Activated CD4-positive, alpha-beta T cell treated with anti-CD3 and anti-CD28 coated beads, Interleukin-2, Interleukin-6, amounts not matched to agents 100 ng/mL and 50 ng/mL, durations not matched to agents 16 hours and 8 hours (primary cell): Measurements from ENCODE around the gene DUSP16.
A peak's percentile ranks its signal among the peaks of the same experiment; 100 is the strongest.
"Not testable (repeated sequence)": the region's sequence is repeated elsewhere in the genome, so short reads cannot be mapped to it uniquely, and the experiment has no call there.

Experiments
- DNase-seq: peaks from one replicate; pipeline ENCODE4 v3.0.0-alpha.2; 2020

DUSP16 gene

DNA sequence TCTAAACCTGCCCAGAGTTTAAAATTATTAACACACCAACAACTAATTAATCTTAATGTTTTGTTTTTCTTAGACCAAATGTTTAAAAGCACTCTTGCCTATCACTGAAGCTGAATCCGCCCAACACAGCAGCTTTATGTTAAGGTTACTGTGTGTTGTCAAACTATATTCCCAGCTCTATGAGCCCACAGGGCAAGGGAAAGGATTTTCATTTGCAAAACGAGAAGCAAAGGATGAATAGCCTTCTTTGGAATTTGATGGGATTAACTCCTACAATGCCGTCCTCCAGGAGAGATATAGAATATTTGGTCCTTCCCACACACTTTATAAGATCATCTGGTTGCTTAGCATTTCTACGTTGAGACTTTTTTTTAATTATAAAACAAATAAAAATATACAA lies 43.7 kb downstream of the DUSP16 start:
- DNase-seq, result no peak

DNA sequence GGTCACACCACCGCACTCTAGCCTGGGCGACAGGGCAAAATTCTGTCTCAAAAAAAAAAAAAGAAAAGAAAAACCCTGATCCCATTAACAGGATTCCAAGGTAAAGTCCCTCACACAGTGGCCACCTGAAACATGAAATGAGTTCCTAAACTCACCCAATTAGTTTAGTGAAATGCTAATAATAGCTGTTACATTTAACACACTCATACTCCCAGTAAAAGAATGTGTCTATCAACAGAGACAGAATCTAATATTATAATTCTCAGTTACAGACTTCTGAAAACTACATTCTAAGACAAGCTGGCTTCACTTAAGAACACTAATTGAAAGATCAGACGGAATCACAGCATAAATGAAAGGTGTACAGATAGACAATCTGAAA lies 44.2 kb downstream of the DUSP16 start:
- no peak for DNase-seq

GRCh38 chr12:12513416-12514006 lies 49.2 kb downstream of the DUSP16 start:
- no peak for DNase-seq

DNA sequence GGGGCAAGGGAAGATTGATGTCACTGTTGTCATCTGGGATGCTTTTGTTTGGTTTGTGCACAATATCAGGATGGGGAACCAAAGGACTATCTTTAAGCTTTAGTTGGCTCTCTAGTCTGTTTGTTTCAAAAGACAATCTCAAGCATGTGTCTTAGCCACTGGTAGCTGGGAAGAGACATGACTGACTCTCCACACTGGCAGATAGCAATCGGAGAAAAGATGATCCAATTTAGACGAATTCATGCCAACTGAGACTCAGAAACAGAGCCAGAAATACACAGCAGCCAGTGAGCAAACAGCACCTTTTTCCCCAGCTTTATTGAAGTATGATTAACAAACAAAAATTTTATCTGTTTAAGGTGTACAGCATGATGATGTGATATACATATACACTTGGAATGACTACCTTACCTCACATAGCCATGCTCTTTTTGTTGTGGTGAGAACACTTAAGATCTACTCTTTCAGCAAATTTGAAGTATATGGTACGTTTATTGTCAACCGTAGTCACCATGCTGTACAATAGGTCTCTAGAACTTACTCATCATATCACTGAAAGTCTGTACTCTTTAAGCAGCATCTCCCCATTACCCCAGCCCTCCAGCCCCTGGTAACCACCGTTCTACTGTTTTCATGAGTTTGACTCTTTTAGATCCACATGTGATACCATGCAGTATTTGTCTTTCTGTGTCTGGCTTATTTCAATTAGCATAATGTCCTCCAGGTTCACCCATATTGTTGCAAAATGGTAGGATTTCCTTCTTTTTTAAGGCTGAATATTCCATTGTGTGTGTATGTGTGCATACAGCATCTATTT lies 50.6 kb downstream of the DUSP16 start:
- DNase-seq, result peak; percentile 47

- no peak for DNase-seq
Measured at GRCh38 chr12:12511021-12511783, 51.5 kb downstream of the DUSP16 start.

DNA sequence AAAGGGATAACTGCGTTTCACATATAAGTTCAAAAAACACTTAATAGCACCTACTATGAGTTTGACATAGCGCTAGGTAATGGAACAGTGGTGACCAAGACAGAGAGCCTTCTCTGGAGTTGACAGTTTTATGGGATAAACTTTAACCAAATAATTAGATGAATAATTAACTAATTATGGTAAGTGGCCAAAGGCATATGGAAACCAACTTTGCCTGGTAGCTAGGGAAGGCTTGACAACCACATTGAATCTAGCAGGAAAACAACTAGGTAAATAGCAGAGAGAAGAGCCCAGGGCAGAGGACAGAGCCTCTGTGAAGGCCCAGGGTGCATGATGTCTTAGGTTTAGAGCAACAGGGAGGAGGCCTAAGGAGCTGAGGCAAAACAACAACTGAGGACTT lies 52.1 kb downstream of the DUSP16 start:
- no peak for DNase-seq

GRCh38 chr12:12510141-12510540 lies 52.5 kb downstream of the DUSP16 start:
- no peak for DNase-seq

DNA sequence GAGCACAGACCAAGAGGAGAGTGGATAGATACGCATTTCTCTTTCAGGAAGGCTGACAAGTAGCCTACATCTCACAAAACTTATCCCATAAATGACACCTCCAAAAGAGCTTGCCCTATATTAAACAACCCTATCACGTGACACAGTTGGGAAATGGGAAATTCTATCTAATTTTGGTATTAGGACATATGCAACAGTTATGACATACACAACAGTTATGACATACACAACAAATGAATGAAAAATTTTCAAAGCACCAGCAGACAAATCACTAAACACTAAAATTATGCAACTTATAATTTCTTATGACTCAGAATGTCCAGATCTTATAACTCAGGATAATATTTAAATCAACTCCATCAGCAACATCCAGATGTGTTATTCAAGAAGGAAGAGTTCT lies 54.1 kb downstream of the DUSP16 start:
- no peak for DNase-seq

GRCh38 chr12:12507121-12507520 lies 55.5 kb downstream of the DUSP16 start:
- no peak for DNase-seq

DNA sequence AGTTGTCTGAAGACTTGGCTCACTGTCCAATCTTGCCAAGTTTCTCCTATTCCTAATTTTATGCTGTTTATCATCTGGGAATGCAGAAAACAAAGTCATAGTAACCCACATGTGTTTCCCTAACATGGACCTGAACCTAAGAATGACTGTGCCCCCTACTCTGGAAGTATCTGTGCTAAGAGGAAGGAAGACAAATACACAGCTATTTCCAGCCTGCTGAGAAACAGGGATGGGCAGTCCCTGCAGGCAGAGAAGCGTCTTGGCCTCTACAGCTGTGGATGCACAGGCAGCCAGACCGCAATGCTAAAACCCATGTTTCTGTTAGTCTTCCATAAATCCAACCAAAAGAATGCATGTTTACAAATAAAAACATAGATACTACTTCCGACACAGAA lies 56.2 kb downstream of the DUSP16 start:
- no peak for DNase-seq

- DNase-seq, result peak; percentile 70
Measured at GRCh38 chr12:12505544-12506495, 56.8 kb downstream of the DUSP16 start.

GRCh38 chr12:12503384-12504078 lies 59.1 kb downstream of the DUSP16 start:
- DNase-seq, result peak; percentile 59

DNA sequence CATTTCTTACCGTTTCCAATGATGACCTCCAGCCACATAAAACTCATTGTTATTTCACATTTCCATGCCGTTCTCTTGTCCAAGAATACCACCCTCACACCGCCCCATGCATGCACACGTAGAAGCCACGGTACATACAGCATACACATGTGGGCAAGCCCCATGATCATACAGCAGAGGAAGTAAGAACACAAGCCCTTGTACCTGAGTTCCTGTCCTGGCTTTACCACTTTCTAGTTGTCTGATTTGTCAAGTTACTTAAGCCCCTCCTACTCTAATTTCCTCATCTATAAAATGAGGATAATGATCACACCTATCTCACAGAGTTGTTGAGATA lies 59.9 kb downstream of the DUSP16 start:
- no peak for DNase-seq

DNA sequence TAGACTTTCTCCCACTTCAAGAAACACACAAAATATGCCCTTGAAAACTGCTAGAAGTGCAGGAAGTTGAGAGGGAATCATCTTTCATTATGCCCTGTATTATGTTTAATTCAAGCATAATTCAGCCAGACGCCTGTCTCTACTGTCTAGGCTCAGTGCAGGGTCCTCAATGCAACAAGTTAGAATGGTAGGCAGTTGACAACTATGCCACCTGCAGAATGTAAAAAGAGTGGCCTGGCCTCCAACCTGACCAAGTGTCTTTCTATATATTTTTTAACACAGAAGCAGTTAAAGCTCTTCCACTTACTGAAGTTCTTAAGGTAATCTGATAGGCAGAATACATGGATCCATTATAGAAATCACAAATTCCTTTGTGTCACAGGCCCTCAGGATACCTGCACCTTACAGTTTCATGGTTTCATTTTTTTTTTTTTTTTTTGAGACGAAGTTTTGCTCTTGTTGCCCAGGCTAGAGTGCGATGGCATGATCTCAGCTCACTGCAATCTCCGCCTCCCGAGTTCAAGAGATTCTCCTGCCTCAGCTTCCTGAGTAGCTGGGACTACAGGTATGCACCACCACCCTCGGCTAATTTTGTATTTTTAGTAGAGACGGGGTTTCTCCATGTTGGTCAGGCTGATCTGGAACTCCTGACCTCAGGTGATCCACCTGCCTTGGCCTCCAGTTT lies 60.4 kb downstream of the DUSP16 start:
- not testable (repeated sequence) for DNase-seq

GRCh38 chr12:12501121-12501520 lies 61.5 kb downstream of the DUSP16 start:
- no peak for DNase-seq

DNA sequence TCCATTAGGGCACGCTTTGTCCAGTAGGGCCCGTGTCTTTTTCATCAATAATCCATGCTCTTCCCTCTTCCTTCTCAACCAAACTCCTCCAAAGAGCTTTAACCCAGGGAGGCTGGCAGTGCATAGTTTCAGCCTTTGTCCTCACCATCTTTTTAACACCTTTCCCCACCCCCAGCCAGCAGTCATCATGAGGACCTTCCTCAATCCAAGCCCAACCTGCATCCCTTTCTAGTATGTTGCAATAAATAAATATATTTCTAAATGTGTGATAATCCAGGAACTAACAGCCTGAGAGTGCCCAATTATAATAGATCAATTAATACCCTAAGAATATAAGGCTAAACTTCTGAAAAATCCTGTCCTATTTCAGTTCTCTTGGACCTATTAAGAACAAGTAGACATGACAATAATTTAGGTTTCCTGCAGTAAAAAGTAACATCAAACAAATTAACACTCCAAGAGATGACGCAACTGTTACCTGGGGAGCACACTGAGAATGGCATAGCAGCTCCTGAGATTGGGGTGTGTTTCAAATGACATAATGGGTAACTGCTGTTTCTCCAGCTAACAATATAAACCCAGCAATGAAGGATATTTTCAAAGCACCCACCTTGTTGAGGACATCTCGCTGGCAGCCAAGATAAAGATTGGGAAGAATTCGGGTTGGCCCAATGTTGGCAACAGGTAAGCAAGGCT lies 62.6 kb downstream of the DUSP16 start:
- DNase-seq, result no peak

DNA sequence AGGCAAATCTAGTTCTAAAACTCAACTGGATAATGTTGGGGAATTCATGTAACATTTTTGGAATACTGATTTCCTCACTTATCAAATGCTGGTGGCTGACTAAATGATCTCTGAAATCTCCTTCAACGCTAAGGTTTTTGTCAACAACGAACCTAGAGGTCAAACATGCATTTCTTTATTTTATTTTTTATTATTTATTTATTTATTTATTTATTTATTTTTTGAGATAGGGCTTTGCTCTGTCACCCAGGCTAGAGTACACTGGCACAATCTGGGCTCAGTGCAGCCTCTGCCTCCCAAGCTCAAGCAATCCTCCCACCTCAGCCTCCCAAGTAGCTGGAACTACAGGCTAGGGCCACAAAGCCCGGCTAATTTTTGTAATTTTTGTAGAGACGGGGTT lies 64.5 kb downstream of the DUSP16 start:
- DNase-seq, result no peak

DNA sequence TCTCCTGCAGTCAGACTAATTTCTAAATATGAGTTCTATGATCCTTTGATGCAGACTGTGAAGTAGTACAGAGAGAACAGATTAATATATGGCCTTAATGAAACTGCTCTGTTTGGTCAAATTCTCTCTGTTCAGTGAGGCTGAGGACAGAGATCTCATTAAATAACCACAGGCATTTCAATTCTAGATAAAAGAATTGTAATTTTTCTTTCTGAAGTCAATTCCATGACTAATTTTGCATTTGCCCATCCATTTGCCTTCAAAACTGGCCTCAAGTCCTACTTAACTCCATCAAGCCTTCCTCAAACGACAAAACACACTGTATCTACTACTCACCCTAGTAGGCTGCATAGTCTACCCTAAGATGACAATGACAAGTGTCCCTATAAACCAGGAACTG lies 67.1 kb downstream of the DUSP16 start:
- DNase-seq, result no peak

DNA sequence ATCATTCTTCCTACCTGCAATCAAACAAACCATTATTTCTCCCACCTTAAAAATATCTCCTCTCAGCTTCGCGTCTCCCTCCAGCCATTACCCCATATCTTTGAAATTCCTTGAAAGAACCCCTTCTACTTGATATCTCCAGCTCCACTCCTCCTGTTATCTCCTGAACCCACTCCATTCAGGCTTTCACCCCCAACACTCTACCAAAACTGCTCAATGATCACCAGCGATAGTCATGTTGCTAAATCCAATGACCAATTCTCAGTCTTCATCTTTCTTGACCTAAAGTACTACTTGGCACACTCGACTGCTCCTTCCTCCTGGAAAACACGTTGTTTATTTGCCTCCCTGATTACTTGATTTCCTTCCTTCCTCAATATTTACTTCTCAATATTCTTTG lies 70.1 kb downstream of the DUSP16 start:
- no peak for DNase-seq

DNA sequence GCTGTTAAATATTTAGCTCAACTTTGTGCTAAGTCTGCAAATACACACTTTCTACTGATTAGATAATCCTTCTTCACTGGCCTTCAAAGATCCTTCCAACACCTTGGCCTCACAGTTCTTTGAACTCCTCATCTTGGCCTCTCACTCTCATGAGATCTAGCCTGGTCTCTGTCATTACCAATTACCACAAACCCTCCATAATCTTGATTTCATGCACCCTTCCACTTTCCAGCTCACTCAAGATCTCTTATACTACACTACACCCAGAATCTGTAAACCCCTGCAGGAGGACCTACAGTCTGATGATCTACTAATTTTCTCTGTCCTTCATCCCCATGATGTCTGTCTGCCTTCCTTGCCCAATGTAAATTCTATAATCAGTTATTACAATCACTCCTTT lies 71.1 kb downstream of the DUSP16 start:
- no peak for DNase-seq
